ENCODE data around the gene RAC3.

RAC3 gene

GRCh38 chr17:81990836-81991683 lies 40.4 kb upstream of the RAC3 start:
- no peak for TF ChIP-seq CTCF (IDR thresholded peaks at IDR 0.05; ENCODE audit: insufficient read depth, low read depth, low read length, missing control alignments)
- H3K4me3 ChIP-seq (ENCODE audit: low read length): no peak overlapping the region
- no peak for DNase-seq (ENCODE audit: low read depth)

DNA sequence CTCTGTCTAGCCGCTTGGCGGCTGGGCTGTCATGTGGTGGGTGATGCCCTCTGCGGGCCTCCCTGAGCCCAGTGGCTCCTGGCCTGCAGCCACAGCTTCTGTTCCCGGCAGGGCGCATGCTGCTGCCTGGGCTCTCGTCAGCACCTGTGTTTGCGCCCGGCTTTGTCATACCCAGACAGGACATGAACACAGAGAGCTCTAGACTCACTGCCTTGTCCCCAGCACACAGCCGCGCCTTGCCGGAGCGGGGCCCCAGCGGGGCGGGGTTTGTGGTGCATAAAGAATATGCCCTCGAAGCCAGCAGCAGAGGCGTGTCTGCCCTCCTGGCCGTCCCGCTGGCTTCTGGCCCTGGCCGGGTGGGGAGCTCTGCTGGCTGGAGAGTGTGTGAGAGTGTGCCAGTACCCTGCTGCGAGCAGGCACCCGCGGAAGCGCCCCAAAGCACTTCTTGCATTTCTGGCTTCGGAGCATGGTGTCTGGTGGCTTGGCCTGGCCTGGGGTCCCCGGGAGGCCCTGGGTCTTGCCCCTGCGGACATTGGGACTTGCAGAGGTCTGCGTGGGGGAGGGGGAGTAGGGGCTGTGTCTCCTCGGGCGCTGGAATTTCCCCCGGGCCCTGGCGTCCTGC lies 39.7 kb upstream of the RAC3 start:
- DNase-seq (ENCODE audit: low read depth): peak; percentile 80

GRCh38 chr17:81992306-81993102 lies 39.0 kb upstream of the RAC3 start:
- no peak overlapping the region for H3K4me3 ChIP-seq (ENCODE audit: low read length)
- TF ChIP-seq CTCF (IDR thresholded peaks at IDR 0.05; ENCODE audit: insufficient read depth, low read depth, low read length, missing control alignments): no peak

More for the DNA sequence above, 39.7 kb upstream of the RAC3 start:
- no peak for TF ChIP-seq CTCF (IDR thresholded peaks at IDR 0.05; ENCODE audit: insufficient read depth, low read depth, low read length, missing control alignments)
- H3K4me3 ChIP-seq (ENCODE audit: low read length): no peak overlapping the region

DNA sequence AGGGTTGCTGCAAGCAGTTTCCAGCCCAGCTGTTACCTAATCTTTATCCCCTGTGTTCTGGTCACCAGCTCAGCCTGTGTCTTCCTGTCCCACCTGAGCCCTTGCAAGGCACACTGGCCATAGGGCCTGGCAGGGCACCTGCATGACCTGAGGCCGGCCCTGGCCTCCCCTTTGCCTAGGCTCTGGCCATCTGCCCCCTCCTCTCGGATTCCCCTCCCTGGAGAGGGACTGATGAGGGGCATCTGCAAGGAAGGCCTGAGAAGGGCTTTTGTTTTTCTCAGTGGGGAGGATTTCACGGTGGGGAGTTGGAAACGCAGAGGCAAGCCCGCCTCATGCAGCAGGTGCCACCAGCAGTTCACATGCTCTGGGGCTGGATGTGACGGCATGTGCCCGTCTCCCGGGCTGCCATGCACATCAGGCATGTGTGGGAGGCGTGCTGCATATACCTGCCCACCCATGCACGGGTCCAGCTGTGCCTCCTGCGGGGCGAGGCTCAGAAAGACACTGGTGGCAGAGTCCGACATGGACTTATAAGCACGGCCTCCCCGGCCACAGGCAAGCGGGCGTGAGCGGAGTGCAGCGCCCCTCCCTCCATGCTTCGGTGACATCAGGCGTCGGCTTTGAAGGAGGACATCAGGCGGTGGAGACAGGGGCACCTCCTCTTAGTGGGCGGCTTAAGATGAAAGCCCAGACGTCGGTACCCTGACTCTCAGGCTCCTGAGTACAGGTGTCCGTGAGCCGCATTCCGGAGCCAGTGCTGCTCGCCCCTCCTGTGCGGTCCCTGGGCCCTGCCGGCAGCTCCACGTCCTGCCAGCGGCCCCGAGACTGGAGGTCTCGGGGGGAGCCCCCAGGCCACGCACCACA lies 37.5 kb upstream of the RAC3 start:
- H3K4me3 ChIP-seq (ENCODE audit: low read length): no peak overlapping the region
- TF ChIP-seq CTCF (IDR thresholded peaks at IDR 0.05; ENCODE audit: insufficient read depth, low read depth, low read length, missing control alignments): no peak
- no peak for DNase-seq (ENCODE audit: low read depth)

More at GRCh38 chr17:81992306-81993102, 39.0 kb upstream of the RAC3 start:
- no peak for DNase-seq (ENCODE audit: low read depth)

GRCh38 chr17:81994593-81995462 lies 36.6 kb upstream of the RAC3 start:
- TF ChIP-seq CTCF (IDR thresholded peaks at IDR 0.05; ENCODE audit: insufficient read depth, low read depth, low read length, missing control alignments): no peak
- DNase-seq (ENCODE audit: low read depth): no peak
- no peak overlapping the region for H3K4me3 ChIP-seq (ENCODE audit: low read length)
